SK-N-MC (cell line): ENCODE data around the gene ABCB11.

Experiments
- EZH2 ChIP-seq: fragments of 200-600 bp; sonication (generic); IDR thresholded peaks from one replicate; pipeline ENCODE4 v1.6.1; 2017; ENCODE audit warnings: antibody characterized with exemption
- POLR2AphosphoS5 ChIP-seq: IDR thresholded peaks from 2 replicates; pipeline ENCODE4 v1.6.1; 2012; ENCODE audit warnings: mild to moderate bottlenecking, low read depth, low read length, borderline replicate concordance

- TF ChIP-seq POLR2AphosphoS5 (no peak), EZH2 (no peak)
These were observed 100.9 kb downstream of the ABCB11 start for GRCh38 chr2:168930242-168930641.
